Rectal smooth muscle tissue (tissue), 1 donor: Measurements from ENCODE around the gene CSPG4.
"Not testable (repeated sequence)": the region's sequence is repeated elsewhere in the genome, so short reads cannot be mapped to it uniquely, and the experiment has no call there.

Experiments
- H3K27ac ChIP-seq: one replicate; pipeline ENCODE4 v1.7.0; 2013; ENCODE audit warnings: low read depth, low read length, inconsistent platforms
- H3K27me3 ChIP-seq: one replicate; pipeline ENCODE4 v1.7.0; 2013; ENCODE audit warnings: low read length; ENCODE audit not compliant: control insufficient read depth, insufficient read depth
- H3K36me3 ChIP-seq: one replicate; pipeline ENCODE4 v1.7.0; 2013; ENCODE audit warnings: low read length; ENCODE audit not compliant: control insufficient read depth, insufficient read depth
- H3K4me1 ChIP-seq: one replicate; pipeline ENCODE4 v1.7.0; 2013; ENCODE audit warnings: low read length; ENCODE audit not compliant: control insufficient read depth, insufficient read depth
- H3K4me3 ChIP-seq: one replicate; pipeline ENCODE4 v1.7.0; 2013; ENCODE audit warnings: low read length
- H3K9ac ChIP-seq: one replicate; pipeline ENCODE4 v1.7.0; 2013; ENCODE audit warnings: low read length

Gene CSPG4

DNA sequence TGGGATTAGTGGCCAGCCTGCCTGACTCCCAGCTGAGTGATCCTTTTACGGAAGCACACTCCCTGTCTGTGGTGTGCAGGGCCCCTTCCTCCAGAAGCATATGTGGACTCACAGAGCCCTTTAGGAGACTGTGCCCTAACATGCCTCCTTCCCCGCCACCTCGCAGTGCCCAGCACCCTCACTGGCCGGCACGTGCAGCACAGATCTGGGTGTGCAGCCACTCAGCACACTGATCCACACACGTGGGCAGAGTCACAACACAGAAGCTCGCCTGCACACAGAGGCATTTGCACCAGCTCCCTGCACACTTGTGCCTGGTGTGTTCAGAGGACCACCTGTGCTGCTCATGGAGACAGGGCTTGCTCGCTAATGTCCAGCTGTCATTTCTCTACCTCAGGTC is 23.6 kb upstream of the CSPG4 start:
- Histone ChIP-seq H3K4me1 (peaks cover 21% of the 10 kb centered on the region), H3K9ac (no peak overlapping the region), H3K4me3 (no peak overlapping the region), H3K27me3 (no peaks in the 10 kb centered on the region), H3K36me3 (no peaks in the 10 kb centered on the region), H3K27ac (peak overlapping the region; percentile 3)

DNA sequence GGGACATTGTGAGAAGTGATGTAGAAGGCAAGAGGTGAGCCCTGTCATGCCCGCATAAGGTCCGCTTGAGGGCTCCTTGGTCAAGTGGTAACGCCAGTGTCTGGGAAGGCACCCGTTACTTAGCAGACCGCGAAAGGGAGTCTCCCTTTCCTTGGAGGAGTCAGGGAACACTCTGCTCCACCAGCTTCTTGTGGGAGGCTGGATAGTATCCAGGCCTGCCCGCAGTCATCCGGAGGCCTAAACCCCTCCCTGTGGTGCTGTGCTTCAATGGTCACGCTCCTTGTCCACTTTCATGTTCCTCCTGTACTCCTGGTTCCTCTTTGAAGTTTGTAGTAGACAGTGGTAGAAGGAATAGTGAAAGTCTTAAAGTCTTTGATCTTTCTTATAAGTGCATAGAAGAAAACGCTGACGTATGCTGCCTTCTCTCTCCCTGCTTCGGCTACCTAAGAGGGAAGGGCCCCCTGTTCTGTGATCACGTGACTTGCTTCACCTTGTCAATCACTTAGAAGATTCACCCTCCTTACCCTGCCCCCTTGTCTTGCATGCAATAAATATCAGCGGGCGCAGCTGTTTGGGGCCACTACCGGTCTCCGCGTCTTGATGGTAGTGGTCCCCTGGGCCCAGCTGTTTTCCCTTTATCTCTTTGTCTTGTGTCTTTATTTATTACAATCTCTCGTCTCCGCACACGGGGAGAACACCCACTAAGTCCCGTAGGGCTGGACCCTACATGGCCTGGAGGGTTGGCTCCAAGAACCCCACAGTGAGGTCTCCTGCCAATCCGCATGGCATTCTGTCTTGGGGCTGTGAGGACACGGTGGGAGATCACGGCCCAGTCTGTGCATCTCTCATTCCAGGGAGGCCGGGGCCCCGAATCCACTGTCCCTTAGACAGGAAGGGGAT is 22.5 kb upstream of the CSPG4 start:
- not testable (repeated sequence) for H3K27me3 ChIP-seq, H3K4me3 ChIP-seq, H3K36me3 ChIP-seq, H3K9ac ChIP-seq
- peak overlapping the region; percentile 88 for H3K27ac ChIP-seq
- H3K4me1 ChIP-seq, result peaks cover 21% of the 10 kb centered on the region

DNA sequence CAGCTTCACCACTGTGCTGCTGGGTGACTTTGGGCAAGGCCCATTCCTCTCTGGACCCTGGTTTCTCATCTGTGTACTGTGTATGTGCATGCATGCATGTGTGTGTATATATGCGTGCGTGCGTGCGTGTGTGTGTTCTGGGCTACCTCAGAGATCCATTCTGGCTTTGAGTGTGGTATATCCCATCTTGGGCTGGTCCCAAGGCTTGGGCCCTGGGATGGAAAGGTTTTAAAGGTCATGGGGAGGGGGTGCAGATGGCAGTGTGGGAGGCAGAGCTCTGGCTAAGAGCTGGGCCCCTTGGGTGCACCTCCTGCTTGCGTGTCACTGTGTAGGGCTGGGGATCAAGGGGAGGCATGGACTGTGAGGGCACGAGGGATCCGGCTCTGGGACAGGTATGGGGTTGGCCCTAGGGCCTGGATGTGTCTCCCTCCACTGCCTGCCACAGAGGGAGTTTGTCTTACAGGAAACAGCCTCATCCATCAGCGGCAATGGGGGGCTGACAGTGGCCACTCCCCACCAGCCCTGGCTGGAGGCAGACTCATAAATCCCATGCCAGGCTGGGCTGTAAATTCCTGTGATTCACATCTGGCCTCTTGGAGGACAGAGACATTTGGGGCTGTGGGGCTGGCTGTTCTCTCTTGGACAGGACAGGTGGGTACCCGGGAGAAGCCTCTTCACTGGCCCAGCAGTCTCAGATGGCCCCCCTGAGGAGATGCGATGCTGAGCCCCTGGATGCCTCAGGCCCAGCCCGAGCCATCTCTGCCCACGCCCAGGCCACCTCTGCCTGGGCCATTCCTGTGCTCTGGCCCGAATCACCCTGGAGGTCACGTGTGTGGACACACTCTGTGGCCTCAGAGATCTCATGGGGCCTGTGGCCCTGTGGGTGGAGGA is 21.4 kb upstream of the CSPG4 start:
- peak overlapping the region; percentile 88 for H3K27ac ChIP-seq
- no peaks in the 10 kb centered on the region for H3K36me3 ChIP-seq
- H3K4me1 ChIP-seq, result peaks cover 21% of the 10 kb centered on the region
- H3K4me3 ChIP-seq, result no peak overlapping the region
- H3K27me3 ChIP-seq, result no peaks in the 10 kb centered on the region
- no peak overlapping the region for H3K9ac ChIP-seq

DNA sequence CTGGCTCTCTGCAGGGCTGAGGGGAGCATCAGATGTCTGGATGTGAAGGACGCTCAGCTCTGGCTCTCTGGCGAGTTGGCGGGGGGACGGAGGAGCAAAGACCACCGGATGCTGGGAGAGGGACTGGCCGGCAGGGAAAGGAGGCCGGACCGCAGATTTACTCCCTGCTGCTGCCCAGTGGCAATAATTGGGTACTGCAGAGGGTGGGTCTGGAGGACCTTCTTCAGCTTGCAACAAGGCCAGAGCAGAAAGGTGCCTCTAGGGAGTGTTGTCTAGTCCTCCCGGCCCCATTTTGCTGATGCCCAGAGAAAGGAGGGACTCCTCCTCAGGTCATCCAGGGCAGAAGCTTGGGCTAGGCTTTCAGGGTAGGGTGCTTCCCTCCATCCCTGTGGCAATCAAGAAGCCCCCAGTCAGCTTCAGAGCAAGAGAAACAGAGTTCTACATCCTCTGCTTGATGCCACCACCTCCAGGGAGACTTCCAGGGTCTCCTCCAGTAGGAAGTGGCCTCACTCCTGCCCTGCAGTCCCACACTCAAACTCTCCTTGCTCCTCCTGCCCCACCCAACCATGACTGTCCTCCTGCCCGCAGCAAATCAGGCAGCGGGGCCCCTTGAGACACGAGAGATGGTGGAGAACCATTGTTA is 20.3 kb upstream of the CSPG4 start:
- Histone ChIP-seq H3K36me3 (no peaks in the 10 kb centered on the region), H3K9ac (no peak overlapping the region), H3K4me1 (peaks cover 21% of the 10 kb centered on the region), H3K4me3 (peak overlapping the region; percentile 18), H3K27me3 (no peaks in the 10 kb centered on the region), H3K27ac (peak overlapping the region; percentile 50)

DNA sequence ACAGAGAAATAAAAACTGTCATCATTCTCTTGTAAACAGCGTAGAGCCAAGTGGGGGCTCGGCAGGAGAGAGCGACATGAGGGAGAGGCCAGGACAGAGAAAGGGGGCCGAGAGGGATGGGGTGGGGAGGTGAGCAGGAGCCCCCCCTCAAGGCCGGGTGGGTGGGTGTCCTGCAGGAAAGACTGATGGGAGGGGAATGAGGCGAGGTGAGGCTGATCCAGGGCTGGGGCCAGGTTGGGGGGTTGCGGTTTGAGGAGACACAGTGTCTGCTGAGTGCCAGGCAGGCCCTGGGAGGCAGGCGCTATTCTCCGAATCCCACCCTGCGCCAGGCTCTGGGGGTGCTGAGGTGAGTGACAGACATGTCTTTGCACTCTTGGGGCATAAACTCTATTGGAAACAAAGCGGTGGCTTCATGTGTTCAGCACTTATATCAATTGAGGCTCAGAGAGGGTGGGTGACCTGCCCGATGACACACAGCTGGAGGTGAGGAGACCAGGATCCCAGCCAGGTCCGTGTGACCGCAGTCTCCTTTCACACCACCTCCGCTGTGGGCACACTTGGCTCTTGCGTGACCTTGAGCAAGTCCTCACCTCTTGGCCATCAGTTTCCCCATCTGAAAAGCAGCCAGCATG is 19.6 kb upstream of the CSPG4 start:
- Histone ChIP-seq H3K27me3 (no peaks in the 10 kb centered on the region), H3K9ac (no peak overlapping the region), H3K27ac (peak overlapping the region; percentile 50), H3K4me1 (peaks cover 21% of the 10 kb centered on the region), H3K36me3 (no peaks in the 10 kb centered on the region), H3K4me3 (peak overlapping the region; percentile 18)

DNA sequence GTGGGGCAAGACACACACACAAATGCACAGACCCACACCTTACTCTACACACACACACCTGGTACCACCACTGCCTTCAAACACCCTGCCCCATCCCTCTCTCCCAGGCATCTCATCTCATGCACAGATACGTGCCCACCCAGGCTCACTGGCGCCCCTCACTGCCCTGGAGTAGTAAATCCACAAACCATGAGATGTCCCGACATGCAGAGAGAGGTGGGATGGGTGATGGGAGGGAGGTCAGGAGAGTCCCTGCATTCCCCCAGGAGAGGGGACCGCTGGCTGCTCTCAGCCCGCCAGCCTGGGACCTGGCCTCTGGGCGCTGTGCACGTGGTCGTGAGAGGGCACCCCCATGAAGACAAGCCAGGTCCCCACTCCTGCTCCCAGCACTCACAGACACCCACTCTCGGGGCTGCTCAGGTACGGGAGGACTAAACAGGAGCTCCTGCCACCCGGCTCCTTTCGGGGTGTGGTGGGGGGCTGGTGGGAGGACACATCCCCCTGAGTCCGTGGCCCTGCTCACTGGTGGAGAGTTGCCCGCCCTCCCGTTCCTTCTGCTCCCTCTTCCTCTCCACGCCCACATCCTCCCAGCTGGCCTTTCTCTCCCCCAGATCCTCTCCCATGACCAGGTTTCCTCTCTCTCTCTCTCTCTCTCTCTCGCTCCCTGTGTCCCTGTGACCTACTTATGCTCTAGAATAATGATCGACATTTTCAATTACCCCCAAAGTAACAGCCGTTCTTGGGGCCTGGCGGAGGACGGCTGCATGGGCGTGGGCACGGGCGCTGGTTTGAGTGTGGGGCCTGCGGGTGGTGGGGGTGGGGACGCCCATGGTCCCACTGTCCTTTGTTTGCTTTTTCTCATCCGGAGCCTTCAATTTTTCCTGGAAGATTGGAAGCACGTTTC is 18.9 kb upstream of the CSPG4 start:
- Histone ChIP-seq H3K4me3 (no peak overlapping the region), H3K27me3 (no peaks in the 10 kb centered on the region), H3K36me3 (no peaks in the 10 kb centered on the region), H3K27ac (peak overlapping the region; percentile 50), H3K9ac (no peak overlapping the region), H3K4me1 (peaks cover 21% of the 10 kb centered on the region)

DNA sequence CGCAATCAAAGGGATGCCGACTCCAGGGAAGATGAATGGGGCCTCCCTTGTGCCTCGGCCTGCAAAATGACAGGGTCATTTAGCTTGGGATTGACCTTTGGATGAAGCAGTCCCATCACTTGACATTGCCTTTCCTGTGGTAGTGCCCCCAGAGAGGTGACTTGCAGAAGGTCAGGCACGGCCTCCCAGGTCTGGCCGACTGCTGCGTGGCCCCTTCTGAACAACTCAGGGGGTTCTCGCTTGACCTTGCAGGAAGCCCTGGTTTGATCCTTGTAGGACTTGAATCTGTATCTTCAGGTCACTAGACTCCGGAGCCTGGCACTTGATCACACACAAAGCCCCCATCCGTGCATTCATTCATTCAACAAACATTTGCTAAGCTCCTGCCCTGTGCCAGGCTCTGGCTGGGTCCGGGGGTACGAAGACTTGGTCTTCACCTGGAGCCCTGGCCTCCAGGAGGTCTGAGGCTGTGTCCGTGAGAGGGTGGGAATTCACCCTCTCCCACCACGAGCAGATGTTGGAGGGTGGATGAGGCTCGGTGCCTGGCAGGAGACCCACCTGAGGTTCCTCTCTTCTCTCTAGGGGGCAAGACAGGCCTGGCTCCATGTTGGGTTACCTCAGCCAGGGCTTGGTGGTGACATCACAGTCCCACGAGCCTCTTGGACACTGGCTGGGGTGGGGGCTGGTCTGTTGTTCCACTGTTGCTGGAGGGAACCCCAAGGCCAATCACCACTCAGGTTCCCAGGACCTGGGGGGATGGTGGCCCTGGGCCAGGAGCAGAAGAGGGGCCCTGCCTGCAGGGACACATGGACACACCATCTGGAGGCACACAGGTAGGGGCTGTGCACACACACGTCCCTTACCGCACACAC is 18.0 kb upstream of the CSPG4 start:
- H3K4me1 ChIP-seq, result peaks cover 21% of the 10 kb centered on the region
- not testable (repeated sequence) for H3K9ac ChIP-seq, H3K36me3 ChIP-seq, H3K27ac ChIP-seq, H3K27me3 ChIP-seq, H3K4me3 ChIP-seq

DNA sequence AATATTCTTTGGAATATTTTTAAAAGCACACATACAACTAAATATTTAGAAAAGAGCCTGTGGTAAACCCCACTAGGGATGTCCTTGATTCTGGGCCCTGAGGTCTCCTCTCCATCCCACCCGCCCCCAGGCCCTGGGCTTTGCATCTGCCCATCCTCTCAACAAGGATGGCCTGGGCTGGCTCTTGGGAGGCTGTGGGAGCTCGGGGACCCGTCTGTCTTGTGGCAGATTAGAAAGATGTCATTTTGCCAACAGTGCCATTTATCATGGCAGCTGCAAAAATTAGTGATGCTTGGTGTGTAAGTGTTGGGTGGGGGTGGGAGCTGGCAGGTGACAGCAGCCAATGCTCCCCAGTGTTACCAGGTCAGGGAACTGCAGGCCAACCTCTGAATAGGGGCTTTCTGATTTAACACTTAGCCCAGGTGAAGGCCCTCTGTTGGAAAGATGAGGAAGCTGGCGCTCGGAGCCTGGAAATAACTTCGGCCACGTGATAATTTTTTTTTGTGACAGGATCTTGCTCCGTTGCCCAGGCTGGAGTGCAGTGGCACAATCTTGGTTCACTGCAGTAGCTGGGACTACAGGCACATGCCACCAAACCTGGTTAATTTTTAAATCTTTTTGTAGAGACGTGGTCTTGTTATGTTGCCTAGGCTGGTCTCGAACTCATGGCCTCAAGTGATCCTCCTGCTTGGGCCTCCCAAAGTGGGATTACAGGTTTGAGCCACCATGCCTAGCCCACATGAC is 16.9 kb upstream of the CSPG4 start:
- peaks cover 21% of the 10 kb centered on the region for H3K4me1 ChIP-seq
- no peak overlapping the region for H3K9ac ChIP-seq
- H3K4me3 ChIP-seq, result no peak overlapping the region
- H3K36me3 ChIP-seq, result no peaks in the 10 kb centered on the region
- H3K27me3 ChIP-seq, result no peaks in the 10 kb centered on the region
- no peak overlapping the region for H3K27ac ChIP-seq

DNA sequence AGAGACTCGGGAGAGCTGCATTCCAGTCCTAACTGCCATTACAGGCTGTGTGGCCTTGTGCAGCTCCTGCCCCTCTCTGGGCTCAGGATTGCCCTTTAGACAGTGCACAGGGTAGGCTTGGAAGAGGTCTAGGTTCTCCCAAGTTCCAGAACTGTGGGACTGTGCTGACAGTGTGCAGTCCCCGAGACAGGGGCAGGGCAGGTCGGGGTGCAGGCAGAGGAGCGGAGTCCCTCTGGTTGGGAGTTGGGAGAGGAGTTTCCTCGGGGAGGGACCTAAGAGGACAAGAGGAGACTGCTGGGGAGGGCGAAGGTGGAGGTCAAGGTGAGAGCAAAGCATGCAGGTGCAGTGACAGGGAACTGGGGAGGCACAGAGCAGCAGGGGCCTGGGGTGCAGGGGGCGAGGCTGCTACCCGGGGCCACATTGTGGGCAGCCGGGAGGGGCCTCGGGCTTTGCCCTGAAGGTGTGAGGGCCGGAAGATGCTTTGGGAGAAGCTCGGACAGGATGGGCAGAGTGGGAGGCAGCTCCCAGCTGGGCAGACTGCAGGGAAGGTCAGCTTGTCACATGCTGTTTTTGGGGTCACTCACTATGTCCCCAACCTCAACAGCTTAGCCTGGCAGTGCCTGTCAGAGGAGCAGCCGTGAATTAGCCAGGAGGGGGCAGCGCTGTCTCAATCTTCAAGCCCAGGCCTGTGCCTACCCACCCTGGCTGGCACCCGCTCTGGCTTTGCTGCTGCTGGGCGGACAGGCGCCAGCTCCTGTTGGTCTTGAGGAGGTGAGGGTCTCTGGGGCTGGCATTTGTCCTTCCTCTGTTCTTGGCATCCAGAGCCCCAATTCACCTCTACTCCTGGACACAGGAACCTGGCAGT is 15.4 kb upstream of the CSPG4 start:
- H3K9ac ChIP-seq, result no peak overlapping the region
- no peak overlapping the region for H3K27ac ChIP-seq
- H3K27me3 ChIP-seq, result no peaks in the 10 kb centered on the region
- H3K36me3 ChIP-seq, result no peaks in the 10 kb centered on the region
- peaks cover 28% of the 10 kb centered on the region for H3K4me1 ChIP-seq
- H3K4me3 ChIP-seq, result no peak overlapping the region
